ENCODE results near the gene EVX1.

The EVX1 gene

GRCh38 chr7:27250557-27251070 lies 8.0 kb downstream of the EVX1 start:
- DNase-seq = no peak

GRCh38 chr7:27251136-27251651 lies 8.6 kb downstream of the EVX1 start:
- no peak for DNase-seq

GRCh38 chr7:27251652-27252590 lies 9.3 kb downstream of the EVX1 start:
- no peak for DNase-seq

- DNase-seq = no peak
These were observed 12.0 kb downstream of the EVX1 start for GRCh38 chr7:27254625-27255024.

- DNase-seq = no peak
These were observed 17.6 kb downstream of the EVX1 start for GRCh38 chr7:27260211-27260610.

GRCh38 chr7:27262121-27262520 lies 19.5 kb downstream of the EVX1 start:
- no peak for DNase-seq

GRCh38 chr7:27263781-27264180 lies 21.2 kb downstream of the EVX1 start:
- no peak for DNase-seq

- no peak for DNase-seq
These were observed 26.9 kb downstream of the EVX1 start for GRCh38 chr7:27269455-27269854.

- DNase-seq = no peak
These were observed 28.8 kb downstream of the EVX1 start for GRCh38 chr7:27271384-27271783.

- DNase-seq = no peak
These were observed 35.0 kb downstream of the EVX1 start for GRCh38 chr7:27277628-27278027.

- DNase-seq = no peak
These were observed 41.0 kb downstream of the EVX1 start for GRCh38 chr7:27283558-27283957.

- no peak for DNase-seq
These were observed 52.6 kb downstream of the EVX1 start for GRCh38 chr7:27295236-27295635.

GRCh38 chr7:27297356-27297755 lies 54.8 kb downstream of the EVX1 start:
- DNase-seq = no peak
